GM10266 (cell line): Measurements from ENCODE around the gene LEO1.
A peak's percentile ranks its signal among the peaks of the same experiment; 100 is the strongest.

Experiments used
- DNase-seq: peaks from one replicate; pipeline ENCODE4 v3.0.0; 2012; ENCODE audit errors: extremely low spot score
- CTCF ChIP-seq: IDR thresholded peaks from 2 replicates; pipeline ENCODE4 v1.5.1; 2012; ENCODE audit warnings: mild to moderate bottlenecking, low read depth; ENCODE audit not compliant: control insufficient read depth, insufficient read depth; ENCODE audit errors: missing control alignments

The LEO1 gene

GRCh38 chr15:51971032-51971374 lies 575 bp downstream of the LEO1 start:
- no peak for TF ChIP-seq CTCF

DNA sequence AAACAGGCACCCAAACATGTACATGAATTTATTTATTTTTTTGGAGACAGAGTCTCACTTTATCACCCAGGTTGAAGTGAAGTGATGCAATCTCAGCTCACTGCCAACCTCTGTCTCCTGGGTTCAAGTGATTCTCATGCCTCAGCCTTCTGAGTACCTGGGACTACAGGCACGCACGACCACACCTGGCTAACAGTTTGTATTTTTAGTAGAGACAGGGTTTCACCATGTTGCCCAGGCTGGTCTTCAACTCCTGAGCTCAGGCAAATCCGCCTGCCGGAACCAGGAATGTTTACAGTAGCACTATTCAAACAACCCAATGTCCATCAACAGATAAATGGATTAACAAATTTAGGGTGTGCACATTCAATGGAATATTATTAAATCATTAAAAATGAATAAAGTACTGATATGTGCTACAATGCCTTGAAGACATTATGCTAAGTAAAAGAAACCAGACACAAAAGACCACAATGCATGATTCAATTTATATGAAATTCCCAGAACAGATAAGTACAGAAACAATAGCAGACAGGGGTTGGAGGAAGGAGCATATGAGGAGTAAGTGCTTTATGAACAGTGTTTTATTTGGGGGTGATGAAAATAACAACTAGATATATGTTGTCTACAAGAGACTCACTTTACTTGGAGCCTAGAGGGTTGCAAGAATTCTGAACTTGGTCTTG lies 1.3 kb downstream of the LEO1 start:
- no peak for TF ChIP-seq CTCF
- no peak for DNase-seq

More at GRCh38 chr15:51971032-51971374, 575 bp downstream of the LEO1 start:
- peak; percentile 12 for DNase-seq

- no peak for DNase-seq
- TF ChIP-seq CTCF, result no peak
These were observed 1.9 kb downstream of the LEO1 start for GRCh38 chr15:51969728-51970127.

- TF ChIP-seq CTCF, result no peak
- no peak for DNase-seq
These were observed 4.0 kb downstream of the LEO1 start for GRCh38 chr15:51967583-51967982.

DNA sequence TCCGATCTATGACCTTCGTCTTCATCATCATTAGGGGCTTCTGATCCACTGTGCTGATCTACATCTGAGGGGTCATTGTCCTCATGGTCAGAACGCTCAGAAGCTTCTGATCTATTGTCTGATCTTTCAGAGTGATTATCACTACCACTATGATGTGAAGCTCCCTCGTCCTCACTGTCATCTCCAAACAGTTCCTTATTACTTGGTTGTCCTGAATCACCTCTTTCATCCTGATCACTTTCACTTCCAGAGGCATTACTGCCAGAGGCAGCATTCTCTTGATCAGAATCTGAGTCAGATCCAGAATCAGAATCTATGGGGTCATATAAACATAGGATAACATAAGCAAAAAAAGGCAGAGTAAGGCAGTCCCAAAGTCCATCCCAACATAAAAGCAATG lies 5.4 kb downstream of the LEO1 start:
- no peak for TF ChIP-seq CTCF
- no peak for DNase-seq

- no peak for DNase-seq
- no peak for TF ChIP-seq CTCF
These were observed 5.9 kb downstream of the LEO1 start for GRCh38 chr15:51965691-51966090.

GRCh38 chr15:51955504-51955903 lies 16.1 kb downstream of the LEO1 start:
- TF ChIP-seq CTCF, result no peak
- no peak for DNase-seq
